ENCODE data around the gene F10. TPM values are rescaled to one million over a fixed set of nuclear protein-coding genes. Genes with fewer than 3 reads are reported as not detected.

F10 gene
- total RNA-seq, 2 donors from 2014 or later = 21.9 to 27.5 TPM

GRCh38 chr13:113141601-113141970 lies 19.0 kb downstream of the F10 start:
- Histone ChIP-seq H3K36me3 (no peaks in the 10 kb centered on the region), H3K4me3 (no peak overlapping the region), H3K27me3 (no peaks in the 10 kb centered on the region), H3K4me1 (no peaks in the 10 kb centered on the region), H3K27ac (no peak overlapping the region), H3K9me3 (no peaks in the 10 kb centered on the region)
- TF ChIP-seq CTCF (IDR thresholded peaks at IDR 0.05) = no peak
- DNase-seq (ENCODE audit: low spot score) = no peak

GRCh38 chr13:113142876-113143275 lies 20.3 kb downstream of the F10 start:
- no peak for TF ChIP-seq CTCF (IDR thresholded peaks at IDR 0.05)
- no peak for DNase-seq (ENCODE audit: low spot score)
- H3K36me3 ChIP-seq = no peaks in the 10 kb centered on the region
- no peak overlapping the region for H3K27ac ChIP-seq
- H3K9me3 ChIP-seq = no peaks in the 10 kb centered on the region
- H3K27me3 ChIP-seq = no peaks in the 10 kb centered on the region
- no peaks in the 10 kb centered on the region for H3K4me1 ChIP-seq
- H3K4me3 ChIP-seq = no peak overlapping the region

GRCh38 chr13:113143466-113144254 lies 21.1 kb downstream of the F10 start:
- no peaks in the 10 kb centered on the region for H3K36me3 ChIP-seq
- H3K9me3 ChIP-seq = no peaks in the 10 kb centered on the region
- H3K27me3 ChIP-seq = no peaks in the 10 kb centered on the region
- DNase-seq (ENCODE audit: low spot score) = no peak
- TF ChIP-seq CTCF (IDR thresholded peaks at IDR 0.05) = no peak
- no peak overlapping the region for H3K27ac ChIP-seq
- no peak overlapping the region for H3K4me3 ChIP-seq
- H3K4me1 ChIP-seq = no peaks in the 10 kb centered on the region

- no peak for TF ChIP-seq CTCF (IDR thresholded peaks at IDR 0.05)
- no peaks in the 10 kb centered on the region for H3K27me3 ChIP-seq
- no peaks in the 10 kb centered on the region for H3K4me1 ChIP-seq
- H3K9me3 ChIP-seq = no peaks in the 10 kb centered on the region
- H3K27ac ChIP-seq = no peak overlapping the region
- DNase-seq (ENCODE audit: low spot score) = no peak
- no peaks in the 10 kb centered on the region for H3K36me3 ChIP-seq
- H3K4me3 ChIP-seq = no peak overlapping the region
These were observed 21.6 kb downstream of the F10 start for GRCh38 chr13:113144255-113144629.

GRCh38 chr13:113145496-113145895 lies 22.9 kb downstream of the F10 start:
- no peak for TF ChIP-seq CTCF (IDR thresholded peaks at IDR 0.05)
- no peak overlapping the region for H3K27ac ChIP-seq
- H3K9me3 ChIP-seq = no peaks in the 10 kb centered on the region
- DNase-seq (ENCODE audit: low spot score) = peak; percentile 21
- H3K27me3 ChIP-seq = no peaks in the 10 kb centered on the region
- H3K4me1 ChIP-seq = no peaks in the 10 kb centered on the region
- no peaks in the 10 kb centered on the region for H3K36me3 ChIP-seq
- no peak overlapping the region for H3K4me3 ChIP-seq

Measured in right atrium auricular region (tissue), 2 donors.